SK-MEL-5 (cell line): ENCODE results near the gene LTBP4. TPM values are rescaled to one million over a fixed set of nuclear protein-coding genes. Genes with fewer than 3 reads are reported as not detected.
"Not testable (repeated sequence)": the region's sequence is repeated elsewhere in the genome, so short reads cannot be mapped to it uniquely, and the experiment has no call there.

Source experiments
- DNase-seq: peaks from one replicate; pipeline ENCODE4 v3.0.0-alpha.2; 2016; ENCODE audit warnings: low read depth, low spot score
- in situ Hi-C: cut with HindIII; loops from 2 replicates; pipeline ENCODE4 v1.10.0; 2016; ENCODE audit warnings: low sequenced_read_pairs, high pct_unique_total_duplicates, low pct_unique_long_range_greater_than_20kb
- total RNA-seq: library from RNA; depleted of rRNA; stranded (reverse); fragments of >200 nt; shearing (Covaris generic); gene quantifications from 2 replicates; pipeline ENCODE4 v1.2.3, GENCODE V29; 2014

Gene LTBP4
- total RNA-seq, 1 experiment from 2014 or later = 10.9 TPM

DNA sequence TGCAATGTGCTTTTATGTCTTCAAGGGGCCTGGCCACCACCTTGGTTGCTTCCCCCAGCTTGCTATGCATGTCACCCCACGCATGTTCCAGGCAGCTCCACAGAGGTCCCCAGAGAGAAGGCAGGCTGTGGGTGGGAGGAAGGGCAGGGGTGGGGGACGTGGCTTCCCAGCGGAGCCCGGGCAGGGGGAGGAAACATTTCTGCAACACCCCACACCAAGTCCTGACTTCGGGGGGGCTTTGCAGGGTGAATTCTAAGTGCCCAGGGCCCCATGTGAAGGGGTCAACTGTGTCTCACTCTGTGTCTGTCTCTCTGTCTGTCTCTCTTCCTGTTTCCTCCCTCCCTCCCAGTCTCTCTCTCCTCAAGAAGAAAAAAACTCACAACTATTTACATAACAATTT lies 39.6 kb downstream of the LTBP4 start:
- in situ Hi-C loops = no loop called here
- no peak for DNase-seq

DNA sequence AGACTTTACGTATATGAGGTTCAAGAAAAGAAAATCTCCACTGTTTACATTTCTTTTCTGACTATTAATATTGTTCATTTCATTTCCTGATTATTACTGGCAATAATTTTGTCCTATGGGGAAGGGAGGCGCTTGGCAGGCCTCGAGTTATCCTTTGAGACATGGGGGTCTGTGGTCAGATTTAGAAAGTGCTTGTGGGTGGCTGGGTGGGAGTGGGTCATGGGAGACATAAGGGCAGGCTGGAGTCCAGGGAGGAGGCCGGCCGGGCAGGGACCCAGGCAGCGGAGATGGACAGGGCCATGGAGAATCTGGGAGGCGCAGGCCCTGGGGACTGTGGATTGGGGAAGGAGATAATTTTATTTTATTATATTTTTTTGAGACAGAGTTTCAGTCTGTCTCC lies 40.1 kb downstream of the LTBP4 start:
- in situ Hi-C loops = no loop called here
- no peak for DNase-seq

DNA sequence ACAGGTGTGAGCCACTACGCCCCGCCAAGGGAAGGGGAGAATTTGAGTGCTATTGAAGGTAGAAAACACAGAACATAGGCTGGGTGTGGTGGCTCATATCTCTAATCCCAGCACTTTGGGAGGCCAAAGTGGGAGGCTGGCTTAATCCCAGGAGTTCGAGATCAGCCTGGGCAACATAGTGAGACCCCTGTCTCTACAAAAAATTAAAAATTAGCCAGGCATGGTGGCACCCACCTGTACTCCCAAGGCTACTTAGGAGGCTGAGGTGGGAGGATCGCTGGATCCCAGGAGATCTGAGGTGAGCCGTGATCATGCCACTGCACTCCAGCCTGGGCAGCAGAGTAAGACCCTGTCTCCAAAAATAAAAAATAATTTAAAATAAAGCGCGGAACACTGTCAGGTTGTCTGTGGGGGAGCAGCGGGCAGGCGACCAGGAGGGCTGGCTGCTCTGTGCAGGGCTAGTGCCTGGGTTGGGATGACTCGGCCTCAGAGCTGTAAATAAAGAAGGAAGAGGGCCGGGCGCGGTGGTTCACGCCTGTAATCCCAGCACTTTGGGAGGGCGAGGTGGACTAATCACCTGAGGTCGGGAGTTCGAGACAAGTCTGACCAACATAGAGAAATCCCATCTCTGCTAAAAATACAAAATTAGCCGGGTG lies 41.0 kb downstream of the LTBP4 start:
- in situ Hi-C loops = no loop called here
- DNase-seq = no peak

DNA sequence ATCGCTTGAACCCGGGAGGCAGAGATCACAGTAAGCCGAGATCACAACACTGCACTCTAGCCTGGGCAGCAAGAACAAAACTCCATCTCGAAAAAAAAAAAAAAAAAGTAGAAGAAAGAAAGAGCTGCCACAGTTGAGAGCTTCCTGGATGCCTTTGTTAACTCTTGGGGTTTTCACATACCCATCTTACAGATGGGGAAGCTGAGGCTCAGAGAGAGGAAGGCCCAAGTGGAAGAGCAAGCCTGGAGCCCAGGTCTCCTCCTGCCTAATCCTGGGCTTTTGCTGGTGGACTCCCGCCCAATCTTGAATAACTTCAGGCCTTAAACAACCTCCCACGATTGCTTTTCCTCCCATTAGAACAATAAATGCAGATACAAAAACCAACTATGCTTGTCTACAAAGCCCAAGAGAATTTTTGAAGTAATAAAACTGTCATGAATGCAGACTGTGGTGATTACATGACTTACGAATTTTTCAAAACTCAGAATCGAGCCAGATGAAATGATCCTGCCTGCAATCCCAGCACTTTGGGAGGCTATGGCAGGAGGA lies 41.7 kb downstream of the LTBP4 start:
- DNase-seq = no peak
- in situ Hi-C loops = no loop called here

DNA sequence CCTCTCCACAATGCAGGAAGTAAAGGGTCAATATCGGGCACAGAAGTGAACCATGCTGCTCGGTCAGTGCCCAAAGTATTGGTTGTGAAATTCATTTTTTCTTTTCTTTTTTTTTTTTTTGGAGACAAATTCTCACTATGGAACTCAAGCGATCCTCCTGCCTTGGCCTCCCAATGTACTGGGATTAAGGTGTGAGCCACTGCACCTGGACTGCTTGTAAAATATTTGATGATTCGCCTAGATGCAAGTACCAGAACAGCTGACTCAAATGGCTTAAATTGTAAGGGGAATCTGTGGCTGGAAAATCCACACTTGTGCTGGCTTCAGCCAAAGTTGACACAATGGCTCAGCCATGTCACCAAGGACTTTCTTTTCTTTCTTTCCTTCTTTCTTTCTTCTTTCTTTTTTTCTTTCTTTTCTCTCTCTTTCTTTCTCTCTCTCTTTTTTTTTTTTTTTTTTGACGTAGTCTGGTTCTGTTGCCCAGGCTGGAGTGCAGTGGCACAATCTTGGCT lies 45.6 kb downstream of the LTBP4 start:
- DNase-seq = no peak
- in situ Hi-C loops = no loop called here

DNA sequence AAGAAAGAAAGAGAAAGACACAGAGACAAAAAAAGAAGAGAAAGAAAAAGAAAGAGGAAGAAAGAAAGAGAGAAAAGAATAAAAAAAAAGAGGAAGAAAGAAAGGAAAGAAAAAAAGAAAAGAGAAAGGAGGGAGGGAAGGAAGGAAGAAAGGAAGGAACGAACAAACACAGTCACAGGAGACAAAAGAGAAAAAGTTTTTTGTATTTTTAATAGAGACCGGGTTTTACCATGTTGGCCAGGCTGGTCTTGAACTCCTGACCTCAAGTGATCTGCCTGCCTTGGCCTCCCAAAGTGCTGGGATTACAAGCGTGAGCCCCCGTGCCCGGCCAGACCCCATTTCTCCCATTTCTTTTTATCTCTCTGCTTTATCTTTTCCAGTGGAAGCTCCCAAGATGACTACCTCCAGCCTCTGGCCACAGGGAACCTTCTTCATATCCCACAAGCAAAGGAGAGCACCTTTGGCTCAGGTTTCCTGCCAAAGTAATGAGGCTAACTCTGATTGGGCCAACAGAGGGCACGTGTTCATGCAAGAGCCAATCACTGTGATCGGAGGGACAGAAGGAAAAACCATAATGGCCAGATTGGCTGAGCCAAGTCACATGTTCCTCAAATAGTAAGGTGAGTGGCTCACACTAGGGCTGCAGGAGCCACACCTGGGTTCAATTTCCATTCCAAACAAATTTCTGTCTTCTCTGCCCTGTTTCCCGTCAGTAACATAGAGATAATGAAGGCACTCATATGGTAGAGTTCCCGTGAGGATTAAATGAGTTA lies 48.9 kb downstream of the LTBP4 start:
- in situ Hi-C loops = not testable (repeated sequence)
- DNase-seq = peak; percentile 17

DNA sequence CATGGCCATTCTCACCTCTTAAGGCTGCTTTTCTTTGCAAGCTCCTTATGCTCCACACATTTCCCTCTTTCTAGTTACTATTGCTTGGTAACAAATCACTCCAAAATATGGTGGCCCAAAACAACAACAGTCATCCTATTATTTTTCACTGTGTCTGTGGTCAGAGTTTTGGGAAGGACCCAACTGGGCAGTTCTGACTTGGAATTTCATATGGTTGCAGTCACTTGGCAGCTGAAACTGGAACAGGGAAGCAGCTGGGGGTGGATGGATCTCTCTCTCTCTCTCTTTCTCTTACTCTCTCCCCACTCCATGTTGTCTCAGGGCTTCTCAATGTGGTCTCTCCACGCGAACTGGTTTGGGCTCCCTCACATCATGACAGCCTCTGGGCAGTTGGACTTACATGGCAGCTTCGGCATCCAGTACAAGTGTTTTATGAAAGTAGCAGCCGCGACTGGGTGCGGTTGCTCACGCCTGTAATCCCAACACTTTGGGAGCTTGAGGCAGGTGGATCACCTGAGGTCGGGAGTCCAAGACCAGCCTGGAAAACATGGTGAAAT lies 49.7 kb downstream of the LTBP4 start:
- in situ Hi-C loops = no loop called here
- no peak for DNase-seq

DNA sequence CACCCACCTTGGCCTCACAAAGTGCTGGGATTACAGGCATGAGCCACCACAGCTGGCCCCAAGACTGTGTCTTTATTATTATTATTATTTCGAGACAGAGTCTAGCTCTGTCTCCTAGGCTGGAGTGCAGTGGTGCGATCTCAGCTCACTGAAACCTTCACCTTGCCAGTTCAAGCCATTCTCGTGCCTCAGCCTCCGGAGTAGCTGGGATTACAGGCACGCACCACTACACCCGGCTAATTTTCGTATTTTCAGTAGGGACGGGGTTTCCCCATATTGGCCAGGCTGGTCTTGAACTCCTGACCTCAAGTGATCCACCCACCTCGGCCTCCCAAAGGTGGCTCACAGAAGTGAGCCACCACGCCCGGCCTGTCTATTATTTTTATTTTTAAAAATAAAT lies 51.1 kb downstream of the LTBP4 start:
- in situ Hi-C loops, DNase-seq: not testable (repeated sequence)

DNA sequence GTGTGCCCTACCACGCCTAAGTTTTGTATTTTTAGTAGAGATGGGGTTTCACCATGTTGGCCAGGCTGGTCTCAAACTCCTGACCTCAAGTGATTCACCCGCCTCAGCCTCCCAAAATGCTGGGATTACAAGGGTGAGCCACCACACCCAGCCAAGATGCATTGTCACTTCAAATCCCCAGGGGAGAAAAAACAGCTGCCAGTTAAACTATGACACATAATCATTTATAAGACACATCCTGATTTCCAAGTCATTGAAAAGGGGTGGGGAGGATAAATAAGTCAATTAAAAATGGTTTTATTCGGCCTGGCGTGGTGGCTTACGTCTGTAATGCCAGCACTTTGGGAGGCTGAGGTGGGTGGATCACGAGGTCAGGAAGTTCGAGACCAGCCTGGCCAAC lies 54.5 kb downstream of the LTBP4 start:
- in situ Hi-C loops = not testable (repeated sequence)

DNA sequence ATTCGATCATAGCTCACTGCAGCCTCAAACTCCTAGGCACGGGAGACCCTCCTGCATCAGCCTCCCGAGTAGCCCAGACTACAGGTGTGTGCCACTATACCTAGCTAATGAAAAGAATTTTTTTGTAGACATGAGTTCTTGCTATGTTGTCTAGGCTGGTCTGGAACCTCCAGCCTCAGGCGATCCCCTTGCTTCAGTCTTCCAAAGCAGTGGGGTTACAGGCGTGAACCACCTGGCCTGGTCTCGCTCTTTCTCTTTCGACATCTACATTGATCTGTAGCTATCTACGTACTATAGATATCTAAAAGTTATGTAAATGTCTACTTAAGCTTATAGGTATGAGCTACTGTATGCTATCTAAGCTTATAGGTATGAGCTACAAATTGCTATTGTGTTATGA lies 56.9 kb downstream of the LTBP4 start:
- DNase-seq = no peak
- in situ Hi-C loops = no loop called here

More for the DNA sequence above, 54.5 kb downstream of the LTBP4 start:
- DNase-seq = not testable (repeated sequence)

DNA sequence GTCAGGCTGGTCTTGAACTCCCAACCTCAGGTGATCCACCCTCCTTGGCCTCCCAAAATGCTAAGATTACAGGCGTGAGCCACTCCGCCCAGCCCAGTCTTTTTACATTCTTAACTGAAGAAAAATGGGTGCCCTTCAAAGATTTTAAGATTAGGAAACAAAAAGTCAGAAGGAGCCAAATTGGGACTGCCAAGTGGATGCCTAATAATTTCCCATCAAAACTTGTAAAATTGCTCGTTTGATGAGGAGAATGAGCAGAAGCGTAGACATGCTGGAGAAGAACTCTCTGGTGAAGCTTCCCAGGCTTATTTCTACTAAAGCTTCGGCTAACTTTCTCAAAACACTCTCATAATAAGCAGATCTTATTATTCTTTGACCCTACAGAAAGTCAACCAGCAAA lies 57.9 kb downstream of the LTBP4 start:
- DNase-seq = no peak
- in situ Hi-C loops = no loop called here

DNA sequence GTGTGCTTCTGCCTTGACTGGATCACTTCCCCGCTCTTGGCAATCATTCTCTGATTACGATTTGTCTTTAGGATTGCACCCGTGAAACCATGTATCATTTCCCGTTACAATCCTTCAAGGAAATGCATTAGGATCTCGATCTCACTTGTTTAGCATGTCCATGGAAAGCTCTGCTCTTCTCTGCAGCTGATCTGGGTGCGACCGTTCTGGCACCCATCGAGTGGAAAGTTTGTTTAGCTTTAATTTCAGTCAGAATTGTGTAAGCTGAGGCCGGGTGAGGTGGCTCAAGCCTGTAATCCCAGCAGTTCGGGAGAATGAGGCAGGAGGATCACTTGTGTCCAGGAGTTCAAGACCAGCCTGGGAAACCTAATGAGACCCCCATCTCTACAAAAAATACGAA lies 58.4 kb downstream of the LTBP4 start:
- no peak for DNase-seq
- in situ Hi-C loops = no loop called here

DNA sequence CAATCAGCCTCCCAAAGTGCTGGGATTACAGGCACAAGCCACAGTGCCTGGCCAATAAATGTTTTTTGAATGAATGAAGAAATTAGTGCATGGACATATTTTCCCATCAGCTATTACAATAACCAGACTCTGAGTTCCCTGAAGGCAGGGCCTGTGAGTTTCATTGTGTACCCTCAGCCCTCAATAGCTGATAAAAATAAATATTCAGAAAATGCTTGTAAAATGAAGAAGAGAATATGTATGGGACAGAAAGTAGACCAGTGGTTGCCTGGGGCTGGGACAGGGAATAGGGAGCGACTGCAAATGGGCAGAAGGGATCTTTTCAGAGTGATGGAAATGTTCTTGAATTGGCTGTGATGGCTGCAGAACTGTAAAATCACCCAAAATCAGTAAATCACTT lies 60.4 kb downstream of the LTBP4 start:
- DNase-seq = no peak
- in situ Hi-C loops = no loop called here

DNA sequence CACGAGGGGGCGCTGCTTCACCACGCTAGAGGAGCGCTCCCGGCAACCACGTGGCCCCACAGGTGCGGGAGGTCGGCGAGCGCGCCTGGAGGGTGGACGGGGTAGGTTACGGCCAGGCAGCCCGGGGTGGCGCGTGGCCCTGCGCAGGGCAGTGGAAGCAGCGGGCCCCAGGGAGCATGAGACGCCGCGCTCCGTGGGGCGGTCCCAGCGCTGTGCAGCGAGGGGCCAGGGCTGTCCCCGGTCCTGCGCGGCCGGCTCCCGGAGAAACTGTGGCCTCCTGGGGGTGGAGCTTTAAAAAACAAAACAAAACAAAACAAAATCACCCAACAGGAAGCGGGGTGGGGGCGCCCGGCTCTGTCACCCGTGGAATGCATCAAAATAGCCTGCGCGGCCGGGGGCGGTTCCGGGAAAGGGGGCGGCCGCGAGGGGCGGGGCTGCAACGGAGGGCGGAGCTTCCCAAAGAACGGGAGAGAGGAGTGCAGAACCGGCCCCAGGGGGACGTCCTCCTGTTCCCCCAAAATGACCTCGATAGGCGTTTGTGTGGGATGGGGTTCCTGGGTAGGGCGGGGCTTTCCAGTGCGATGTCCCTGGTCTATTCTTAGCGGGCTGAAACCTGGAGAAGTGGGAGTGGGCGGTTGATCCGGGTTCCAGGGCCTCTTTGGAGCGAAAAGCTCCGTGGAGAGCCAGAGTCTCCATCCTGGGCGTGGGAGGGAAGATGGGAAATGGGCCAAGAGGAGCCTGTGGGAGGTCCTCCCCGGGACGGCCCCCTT lies 61.9 kb downstream of the LTBP4 start:
- DNase-seq = peak; percentile 75
- in situ Hi-C loops = no loop called here

DNA sequence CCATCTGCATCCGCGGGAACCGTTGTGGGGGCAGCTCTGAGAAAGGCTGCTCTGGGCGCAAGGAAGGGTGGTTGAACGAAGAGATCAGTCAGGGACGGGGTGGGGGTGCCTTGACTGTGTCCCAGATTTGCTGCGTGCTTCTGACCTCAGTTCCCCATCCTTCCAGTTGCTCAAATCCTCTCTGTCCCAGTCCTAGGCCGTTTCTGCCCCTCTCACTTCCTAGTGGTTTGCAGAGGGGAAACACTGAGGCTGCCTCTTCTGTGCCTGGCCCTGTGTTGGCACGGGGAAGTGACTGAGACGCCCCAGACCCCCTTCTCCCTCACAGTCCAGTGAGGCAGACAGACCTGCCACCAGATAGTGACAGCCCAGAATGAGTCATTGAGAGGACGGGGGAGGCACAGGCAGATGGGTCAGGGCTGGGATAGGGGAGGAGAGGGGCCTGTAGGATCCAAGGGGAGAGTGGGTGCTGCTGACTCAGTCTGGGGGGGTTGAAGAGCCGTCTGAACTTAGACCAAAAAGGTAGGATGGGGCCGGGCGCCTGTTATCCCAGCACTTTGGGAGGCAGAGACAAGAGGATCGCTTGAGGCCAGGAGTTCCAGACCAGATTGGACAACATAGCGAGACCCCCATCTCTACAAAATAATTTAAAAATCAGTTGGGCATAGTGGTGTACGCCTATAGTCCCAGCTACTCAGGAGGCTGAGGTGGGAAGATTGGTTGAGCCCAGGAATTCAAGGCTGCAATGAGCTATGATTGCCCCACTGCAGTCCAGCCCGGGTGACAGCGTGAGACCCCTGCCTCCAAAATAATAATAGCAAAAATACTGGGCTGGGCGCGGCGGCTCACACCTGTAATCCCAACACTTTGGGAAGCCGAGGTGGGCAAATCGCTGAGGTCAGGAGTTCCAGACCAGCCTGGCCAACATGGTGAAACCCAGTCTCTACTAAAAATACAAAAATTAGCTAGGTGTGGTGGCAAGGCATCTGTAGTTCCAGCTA lies 62.8 kb downstream of the LTBP4 start:
- DNase-seq = no peak
- in situ Hi-C loops = no loop called here

DNA sequence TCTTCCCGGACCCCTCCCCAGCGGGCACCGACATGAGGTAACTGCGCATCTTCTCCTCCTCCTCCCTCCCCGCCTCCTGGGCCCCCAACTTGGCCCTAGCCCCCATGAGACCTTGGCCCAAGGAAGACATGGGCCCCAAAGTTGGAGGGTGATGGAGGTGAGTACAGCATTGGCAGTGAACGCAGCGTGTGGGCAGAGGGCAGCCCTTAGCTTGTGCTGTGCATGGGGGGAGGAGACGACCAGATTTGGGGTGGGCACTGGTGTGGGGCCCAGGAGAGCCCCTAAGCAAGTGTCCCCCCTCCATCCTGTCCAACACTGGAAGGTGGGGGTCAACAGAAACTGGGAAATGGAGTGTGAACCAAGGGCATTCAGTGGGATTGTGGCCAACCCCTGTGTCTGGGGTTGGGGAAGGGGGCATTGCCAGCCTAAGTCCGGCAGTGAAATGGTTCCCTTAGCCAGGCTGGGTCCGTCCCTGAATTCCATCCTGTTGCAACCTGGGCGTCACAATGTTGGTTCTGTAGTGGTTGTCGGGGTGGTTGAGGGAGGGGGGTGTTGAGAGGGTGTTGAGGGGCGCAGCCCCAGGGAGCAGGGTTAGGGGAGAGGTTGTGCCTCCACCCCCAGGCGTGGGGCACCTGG lies 65.8 kb downstream of the LTBP4 start:
- in situ Hi-C loops = no loop called here
- no peak for DNase-seq
